LNCaP clone FGC (cell line): ENCODE measurements around the gene TRPV3.
"Not testable (repeated sequence)": the region's sequence is repeated elsewhere in the genome, so short reads cannot be mapped to it uniquely, and the experiment has no call there.

Experiments
- DNase-seq: peaks from one replicate; pipeline ENCODE4 v3.0.0-alpha.2; 2011; ENCODE audit warnings: low read depth
- H3K4me3 ChIP-seq: 2 replicates; pipeline ENCODE4 v1.5.1; 2011; ENCODE audit warnings: mild to moderate bottlenecking, low read depth, low read length, control low read depth
- TF ChIP-seq, protein P1 (sequence below): IDR thresholded peaks from 2 replicates; pipeline ENCODE4 v1.5.1; 2012; ENCODE audit warnings: mild to moderate bottlenecking; ENCODE audit not compliant: control insufficient read depth, insufficient read depth; ENCODE audit errors: extremely low read depth

The TRPV3 gene

DNA sequence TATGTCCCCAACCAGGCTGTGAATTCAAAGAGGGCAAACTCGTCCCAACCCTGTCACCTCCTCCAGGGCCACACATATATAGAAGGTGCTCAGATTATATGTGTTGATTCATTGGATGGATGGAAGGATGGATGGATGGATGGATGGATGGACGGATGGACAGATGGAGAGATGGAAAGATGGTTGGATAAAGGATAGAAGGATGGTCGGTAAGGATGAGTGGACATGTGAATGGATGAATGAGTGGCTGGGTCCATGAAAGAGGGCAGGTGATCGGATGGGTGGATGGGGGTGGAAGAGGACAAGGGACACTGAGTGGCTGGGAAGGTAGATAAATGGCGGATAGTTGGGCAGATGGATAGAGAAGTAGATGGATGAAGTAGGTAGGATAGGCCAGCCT is 30.1 kb downstream of the TRPV3 start:
- DNase-seq, result no peak
- TF ChIP-seq, protein P1, sequence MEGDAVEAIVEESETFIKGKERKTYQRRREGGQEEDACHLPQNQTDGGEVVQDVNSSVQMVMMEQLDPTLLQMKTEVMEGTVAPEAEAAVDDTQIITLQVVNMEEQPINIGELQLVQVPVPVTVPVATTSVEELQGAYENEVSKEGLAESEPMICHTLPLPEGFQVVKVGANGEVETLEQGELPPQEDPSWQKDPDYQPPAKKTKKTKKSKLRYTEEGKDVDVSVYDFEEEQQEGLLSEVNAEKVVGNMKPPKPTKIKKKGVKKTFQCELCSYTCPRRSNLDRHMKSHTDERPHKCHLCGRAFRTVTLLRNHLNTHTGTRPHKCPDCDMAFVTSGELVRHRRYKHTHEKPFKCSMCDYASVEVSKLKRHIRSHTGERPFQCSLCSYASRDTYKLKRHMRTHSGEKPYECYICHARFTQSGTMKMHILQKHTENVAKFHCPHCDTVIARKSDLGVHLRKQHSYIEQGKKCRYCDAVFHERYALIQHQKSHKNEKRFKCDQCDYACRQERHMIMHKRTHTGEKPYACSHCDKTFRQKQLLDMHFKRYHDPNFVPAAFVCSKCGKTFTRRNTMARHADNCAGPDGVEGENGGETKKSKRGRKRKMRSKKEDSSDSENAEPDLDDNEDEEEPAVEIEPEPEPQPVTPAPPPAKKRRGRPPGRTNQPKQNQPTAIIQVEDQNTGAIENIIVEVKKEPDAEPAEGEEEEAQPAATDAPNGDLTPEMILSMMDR, result no peak
- no peak overlapping the region for H3K4me3 ChIP-seq

GRCh38 chr17:3526971-3527370 is 30.6 kb downstream of the TRPV3 start:
- no peak overlapping the region for H3K4me3 ChIP-seq
- no peak for DNase-seq
- TF ChIP-seq, protein P1, result no peak

DNA sequence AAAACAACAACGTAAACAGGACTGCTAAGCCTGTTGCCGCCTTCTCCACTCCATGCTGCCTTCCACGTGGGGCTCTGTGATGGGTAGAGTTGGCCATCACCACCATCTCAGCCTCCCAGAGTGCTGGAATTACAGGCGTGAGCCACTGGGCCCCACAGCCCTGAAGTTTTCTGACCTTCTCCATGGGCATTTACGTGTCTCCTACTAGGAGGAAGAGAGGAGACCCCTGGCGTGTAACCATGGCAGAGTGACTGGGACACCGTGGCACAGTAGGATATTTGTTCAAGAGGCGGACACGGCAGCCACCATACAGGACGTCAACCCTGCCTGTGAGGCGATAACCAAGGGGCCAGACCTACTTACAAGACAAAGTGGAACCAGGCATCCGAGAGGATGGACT is 31.1 kb downstream of the TRPV3 start:
- no peak for DNase-seq
- TF ChIP-seq, protein P1, result no peak
- no peak overlapping the region for H3K4me3 ChIP-seq

- no peak for DNase-seq
- TF ChIP-seq, protein P1, result no peak
- H3K4me3 ChIP-seq, result no peak overlapping the region
These were observed 33.6 kb downstream of the TRPV3 start for GRCh38 chr17:3524024-3524423.

GRCh38 chr17:3519472-3519871 is 38.1 kb downstream of the TRPV3 start:
- not testable (repeated sequence) for DNase-seq, H3K4me3 ChIP-seq

DNA sequence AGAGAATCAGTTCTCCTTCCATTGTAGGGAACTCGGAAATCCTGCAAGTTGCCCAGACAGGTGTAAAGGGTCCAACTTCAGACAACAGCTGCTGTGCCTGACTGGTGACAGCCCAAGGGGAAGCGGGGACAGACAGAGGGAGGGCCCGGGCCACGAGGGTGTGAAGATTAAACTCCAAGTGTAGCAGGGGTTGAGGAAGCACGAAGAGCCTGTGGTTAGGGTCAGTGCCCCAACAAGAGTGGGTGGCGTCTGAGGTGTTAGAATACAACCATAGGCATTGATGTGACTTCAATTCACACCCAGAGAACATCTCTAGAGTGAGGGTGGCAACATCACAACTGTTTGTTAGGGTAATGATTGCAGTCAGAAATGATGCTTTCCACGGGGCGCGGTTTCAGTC is 42.7 kb downstream of the TRPV3 start:
- no peak for DNase-seq
- TF ChIP-seq, protein P1, result no peak
- H3K4me3 ChIP-seq, result no peak overlapping the region

GRCh38 chr17:3514167-3514566 is 43.4 kb downstream of the TRPV3 start:
- DNase-seq, H3K4me3 ChIP-seq: not testable (repeated sequence)

DNA sequence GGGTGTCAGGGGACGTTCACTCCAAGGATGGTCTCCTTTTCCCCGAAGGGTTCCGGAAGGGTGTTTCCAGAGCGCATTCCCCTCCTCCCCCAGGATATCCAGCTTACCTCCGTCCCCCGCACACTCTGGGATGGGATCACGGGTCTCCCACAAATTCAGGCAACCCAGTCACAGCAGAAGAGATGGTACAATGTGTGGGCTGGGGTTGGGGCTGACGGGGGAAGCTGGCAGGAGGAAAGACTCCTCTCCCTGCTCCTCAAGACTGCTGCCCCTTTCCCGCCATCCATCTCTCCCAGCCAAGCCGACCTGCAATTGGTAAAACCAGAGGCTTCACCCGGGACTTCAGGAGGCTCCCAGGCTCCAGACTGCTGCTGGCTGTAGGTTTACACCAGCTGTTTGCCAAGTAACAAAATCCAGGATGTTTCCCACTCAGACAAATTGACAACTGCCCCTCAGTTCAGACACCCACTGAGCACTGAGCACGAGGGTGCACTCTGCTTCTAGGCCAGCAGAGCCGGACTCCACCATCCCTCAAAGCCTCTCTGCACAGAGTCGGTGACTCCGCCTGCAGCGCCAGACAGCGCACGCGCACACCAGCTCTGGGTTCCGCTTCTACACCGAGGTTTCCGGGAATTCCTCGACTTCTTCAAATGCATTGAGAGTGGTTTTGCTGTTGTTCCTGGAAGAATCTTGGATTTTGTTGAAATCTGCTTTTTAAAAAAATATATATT is 44.1 kb downstream of the TRPV3 start:
- H3K4me3 ChIP-seq, result no peak overlapping the region
- TF ChIP-seq, protein P1, result no peak
- DNase-seq, result no peak
